IPS-15b (cell line): ENCODE results near the gene SPIRE1.
"Not testable (repeated sequence)": the region's sequence is repeated elsewhere in the genome, so short reads cannot be mapped to it uniquely, and the experiment has no call there.

Source experiments
- H3K27me3 ChIP-seq: one replicate; pipeline ENCODE4 v1.6.1; 2013; ENCODE audit warnings: low read length; ENCODE audit not compliant: control insufficient read depth, insufficient read depth
- H3K36me3 ChIP-seq: one replicate; pipeline ENCODE4 v1.6.1; 2013; ENCODE audit warnings: low read length; ENCODE audit not compliant: control insufficient read depth, insufficient read depth
- H3K4me1 ChIP-seq: one replicate; pipeline ENCODE4 v1.6.1; 2013; ENCODE audit warnings: mild to moderate bottlenecking, low read length; ENCODE audit not compliant: control insufficient read depth, insufficient read depth
- H3K4me3 ChIP-seq: one replicate; pipeline ENCODE4 v1.5.1; 2013; ENCODE audit warnings: low read depth, low read length
- H3K9ac ChIP-seq: one replicate; pipeline ENCODE4 v1.6.1; 2013; ENCODE audit warnings: low read depth, mild to moderate bottlenecking, low read length
- H3K9me3 ChIP-seq: one replicate; pipeline ENCODE4 v1.6.1; 2013; ENCODE audit warnings: mild to moderate bottlenecking, low read length; ENCODE audit not compliant: control insufficient read depth, insufficient read depth

The SPIRE1 gene

DNA sequence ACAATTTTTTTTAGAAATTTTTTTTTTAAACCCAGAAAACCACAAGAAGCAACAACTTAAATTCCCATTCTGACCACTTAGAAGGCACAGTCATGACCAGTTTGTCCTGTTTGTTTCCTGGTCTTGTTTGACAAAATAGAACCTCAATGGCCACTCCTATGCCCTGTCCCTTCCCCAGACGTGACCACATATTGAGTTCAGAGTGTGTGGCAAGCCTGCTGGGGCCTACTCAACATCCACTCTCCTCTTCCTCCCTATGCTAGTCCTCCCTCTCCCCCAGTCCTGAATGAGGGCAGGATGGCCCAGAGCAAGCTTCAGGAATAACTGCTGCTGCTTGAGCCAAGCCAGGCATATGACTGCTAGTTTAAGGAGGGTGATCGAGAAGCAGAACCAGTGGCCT, 160.6 kb downstream of the SPIRE1 start:
- no peaks in the 10 kb centered on the region for H3K36me3 ChIP-seq
- no peaks in the 10 kb centered on the region for H3K27me3 ChIP-seq
- no peak overlapping the region for H3K4me3 ChIP-seq
- no peaks in the 10 kb centered on the region for H3K9me3 ChIP-seq
- H3K4me1 ChIP-seq = no peaks in the 10 kb centered on the region
- H3K9ac ChIP-seq = no peak overlapping the region

DNA sequence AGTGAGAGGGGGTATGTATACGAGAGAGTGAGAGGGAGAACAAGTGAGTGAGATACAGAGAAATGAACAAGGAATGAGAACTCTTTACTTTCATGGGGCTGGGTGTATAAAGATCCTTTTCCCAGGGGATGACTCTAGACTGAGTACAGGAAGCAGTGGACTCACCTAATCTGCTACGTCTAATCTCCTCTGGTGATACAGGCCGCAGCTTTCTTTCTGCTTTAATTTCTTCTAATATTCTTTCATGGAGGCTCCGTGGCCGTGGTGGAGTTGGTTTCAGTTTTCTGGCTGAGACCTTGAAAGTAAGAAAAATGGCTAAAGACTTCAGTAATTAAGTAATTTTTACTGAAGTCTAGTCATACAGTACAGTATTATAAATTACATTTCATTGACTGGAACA, 165.0 kb downstream of the SPIRE1 start:
- Histone ChIP-seq H3K27me3 (no peaks in the 10 kb centered on the region), H3K9ac (no peak overlapping the region), H3K9me3 (no peaks in the 10 kb centered on the region), H3K36me3 (peaks cover 4% of the 10 kb centered on the region), H3K4me3 (no peak overlapping the region), H3K4me1 (no peaks in the 10 kb centered on the region)

DNA sequence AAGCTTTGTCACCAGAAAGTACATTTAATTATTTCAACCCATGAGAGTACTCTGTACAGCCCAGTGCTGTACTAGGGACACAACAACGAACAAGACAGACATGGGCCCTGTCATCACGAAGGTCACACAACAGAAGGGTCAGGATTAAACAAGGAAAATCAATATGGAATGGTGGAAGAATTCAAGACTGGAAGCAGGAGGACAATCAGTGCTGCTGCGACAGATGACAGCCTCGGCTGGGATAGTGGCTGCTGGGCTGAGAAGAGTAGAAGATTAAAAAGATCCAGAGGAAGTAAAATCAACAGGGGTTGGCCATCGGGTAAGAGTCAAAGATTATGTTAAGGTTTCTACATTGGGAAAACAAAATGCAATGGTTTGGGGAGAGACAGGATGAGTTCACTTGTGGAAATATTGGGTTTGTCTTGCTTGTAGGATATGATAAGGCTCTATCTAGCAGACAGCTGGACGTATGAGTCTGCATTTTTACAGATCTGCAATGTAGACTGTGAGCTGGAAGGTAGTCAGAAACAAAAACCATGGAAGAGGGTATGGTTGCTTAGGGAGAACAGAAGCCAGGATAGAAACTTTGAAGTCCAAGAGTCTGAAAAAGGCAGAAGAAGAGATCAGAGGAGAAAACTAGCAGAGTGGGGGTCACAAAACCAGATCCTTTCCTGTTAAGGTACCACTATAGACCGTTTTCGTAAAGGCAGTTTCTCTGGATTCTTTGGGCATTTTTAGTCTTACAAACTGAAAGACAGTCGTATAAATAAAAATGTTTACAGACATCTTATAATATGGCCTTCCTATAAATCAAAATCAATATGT, 166.1 kb downstream of the SPIRE1 start:
- Histone ChIP-seq H3K27me3 (no peaks in the 10 kb centered on the region), H3K36me3 (peaks cover 4% of the 10 kb centered on the region), H3K9me3 (no peaks in the 10 kb centered on the region), H3K4me3 (no peak overlapping the region), H3K4me1 (no peaks in the 10 kb centered on the region), H3K9ac (no peak overlapping the region)

DNA sequence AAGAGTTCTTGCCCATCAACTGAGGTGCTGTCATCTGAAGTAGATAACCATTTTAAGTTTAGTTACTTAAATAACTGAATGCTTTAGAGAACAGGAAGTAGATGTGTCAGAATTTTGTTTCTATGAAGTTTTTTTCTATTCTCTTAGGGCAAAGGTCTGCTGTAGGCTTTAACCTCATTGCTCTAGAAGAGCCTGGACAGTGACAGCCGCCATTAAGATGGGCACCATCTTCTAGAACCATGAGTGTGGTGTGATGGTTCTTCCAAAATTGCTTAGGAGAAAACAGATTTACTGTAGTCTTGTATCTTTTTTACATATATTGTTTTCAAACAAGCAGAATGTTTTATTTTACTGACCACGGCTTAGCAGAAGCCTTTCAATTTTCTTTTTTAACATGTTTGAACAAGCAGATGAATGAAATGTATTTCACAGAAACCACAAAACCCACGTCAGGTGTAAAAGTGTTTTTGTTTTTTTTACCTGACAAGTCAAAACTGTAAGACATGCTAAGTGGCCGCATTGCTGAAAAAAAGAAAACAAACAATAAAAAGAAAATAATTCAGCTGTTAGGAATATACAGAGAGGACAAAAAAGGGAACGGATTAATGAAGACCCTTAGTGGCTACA, 172.3 kb downstream of the SPIRE1 start:
- Histone ChIP-seq H3K36me3 (no peaks in the 10 kb centered on the region), H3K4me1 (no peaks in the 10 kb centered on the region), H3K9me3 (no peaks in the 10 kb centered on the region), H3K4me3 (no peak overlapping the region), H3K9ac (no peak overlapping the region), H3K27me3 (no peaks in the 10 kb centered on the region)

DNA sequence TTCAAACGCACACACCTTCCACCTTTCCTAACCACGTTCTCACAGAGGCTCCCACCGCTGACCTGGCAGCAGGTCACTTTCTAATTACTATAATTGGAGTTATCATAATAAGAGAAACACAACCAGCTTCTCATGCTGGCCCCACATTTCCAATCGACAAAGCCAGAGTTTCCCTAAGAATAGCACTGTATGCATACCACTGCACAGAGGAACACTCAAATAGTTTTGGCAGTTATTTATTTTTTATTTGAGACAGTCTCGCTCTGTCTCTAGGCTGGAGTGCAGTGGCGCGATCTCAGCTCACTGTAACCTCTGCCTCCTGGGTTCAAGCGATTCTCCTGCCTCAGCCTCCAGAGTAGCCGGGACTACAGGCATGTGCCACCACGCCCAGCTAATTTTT, 176.0 kb downstream of the SPIRE1 start:
- not testable (repeated sequence) for H3K9ac ChIP-seq, H3K4me1 ChIP-seq, H3K9me3 ChIP-seq, H3K4me3 ChIP-seq, H3K27me3 ChIP-seq, H3K36me3 ChIP-seq

DNA sequence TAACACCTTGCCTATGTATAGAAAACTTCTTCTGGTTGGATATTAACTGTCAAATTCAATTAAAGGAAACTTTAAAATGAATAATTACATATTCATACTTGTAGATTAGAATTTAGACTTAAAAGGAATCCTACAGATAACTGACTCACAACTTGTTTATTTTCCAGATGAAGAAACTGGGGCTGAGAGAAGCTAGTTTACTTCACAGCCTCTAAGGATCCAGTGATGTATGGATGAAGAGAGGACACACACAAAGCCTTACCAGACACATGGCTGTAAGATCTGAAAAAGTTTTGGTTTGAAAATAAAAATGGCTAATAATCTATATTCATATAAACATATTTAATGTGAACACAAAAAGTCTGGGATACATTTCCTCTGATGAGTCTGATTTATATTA, 177.9 kb downstream of the SPIRE1 start:
- Histone ChIP-seq H3K36me3 (peaks cover 2% of the 10 kb centered on the region), H3K9me3 (no peaks in the 10 kb centered on the region), H3K27me3 (no peaks in the 10 kb centered on the region), H3K9ac (no peak overlapping the region), H3K4me1 (no peaks in the 10 kb centered on the region), H3K4me3 (no peak overlapping the region)

DNA sequence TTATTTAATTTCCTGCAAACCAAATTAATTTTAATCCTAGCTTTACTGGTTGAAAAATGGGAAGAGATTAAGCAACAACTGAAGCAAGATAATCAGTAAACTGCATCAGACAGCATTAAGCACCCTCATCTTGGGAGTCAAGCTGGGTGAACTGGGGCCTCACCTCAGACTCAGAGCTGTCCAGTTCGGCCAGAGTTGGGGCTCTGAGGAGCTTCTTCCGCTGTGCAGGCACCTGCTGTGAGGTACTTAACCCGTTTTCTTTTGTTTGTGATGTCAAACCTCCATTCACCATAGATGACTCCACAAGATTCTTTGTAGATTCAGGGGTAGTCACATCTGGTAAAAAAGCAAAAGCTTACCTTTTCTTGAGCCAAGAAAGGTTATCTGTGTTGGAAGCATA, 178.4 kb downstream of the SPIRE1 start:
- Histone ChIP-seq H3K27me3 (no peaks in the 10 kb centered on the region), H3K4me3 (no peak overlapping the region), H3K9ac (no peak overlapping the region), H3K36me3 (peaks cover 2% of the 10 kb centered on the region), H3K9me3 (no peaks in the 10 kb centered on the region), H3K4me1 (no peaks in the 10 kb centered on the region)

DNA sequence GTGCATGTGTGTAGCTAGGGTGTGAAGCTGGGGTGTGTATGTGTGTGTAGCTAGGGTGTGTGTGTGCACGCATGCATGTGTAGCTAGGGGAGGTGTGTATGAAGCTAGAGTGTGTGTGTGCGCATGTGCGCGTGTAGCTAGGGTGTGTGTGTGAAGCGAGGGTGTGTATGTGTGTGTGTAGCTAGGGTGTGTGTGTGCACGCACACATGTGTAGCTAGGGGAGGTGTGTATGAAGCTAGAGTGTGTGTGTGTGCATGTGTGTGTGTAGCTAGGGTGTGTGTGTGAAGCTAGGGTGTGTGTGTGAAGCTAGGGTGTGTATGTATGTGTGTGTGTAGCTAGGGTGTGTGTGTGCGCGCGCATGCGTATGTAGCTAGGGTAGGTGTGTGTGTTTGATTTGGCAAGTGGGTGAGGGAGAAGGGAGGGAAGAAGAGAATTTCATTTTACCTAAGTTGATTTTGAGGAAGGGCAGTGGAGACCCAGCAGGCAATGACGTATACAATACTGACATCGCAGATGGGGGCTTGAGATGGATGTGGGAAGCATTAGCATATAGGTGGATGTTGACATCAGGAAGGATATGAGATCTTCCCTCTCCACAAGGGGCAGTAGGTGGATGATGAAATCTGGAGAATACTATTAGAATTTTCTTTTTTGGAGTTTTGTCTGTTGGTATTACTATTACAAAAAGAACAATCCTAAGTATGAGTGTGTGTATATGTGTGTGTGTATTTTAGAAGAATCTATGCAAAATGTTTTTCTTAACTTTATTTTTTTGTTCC, 179.4 kb downstream of the SPIRE1 start:
- Histone ChIP-seq H3K27me3 (no peaks in the 10 kb centered on the region), H3K36me3 (peaks cover 2% of the 10 kb centered on the region), H3K4me1 (no peaks in the 10 kb centered on the region), H3K4me3 (no peak overlapping the region), H3K9me3 (no peaks in the 10 kb centered on the region), H3K9ac (no peak overlapping the region)

DNA sequence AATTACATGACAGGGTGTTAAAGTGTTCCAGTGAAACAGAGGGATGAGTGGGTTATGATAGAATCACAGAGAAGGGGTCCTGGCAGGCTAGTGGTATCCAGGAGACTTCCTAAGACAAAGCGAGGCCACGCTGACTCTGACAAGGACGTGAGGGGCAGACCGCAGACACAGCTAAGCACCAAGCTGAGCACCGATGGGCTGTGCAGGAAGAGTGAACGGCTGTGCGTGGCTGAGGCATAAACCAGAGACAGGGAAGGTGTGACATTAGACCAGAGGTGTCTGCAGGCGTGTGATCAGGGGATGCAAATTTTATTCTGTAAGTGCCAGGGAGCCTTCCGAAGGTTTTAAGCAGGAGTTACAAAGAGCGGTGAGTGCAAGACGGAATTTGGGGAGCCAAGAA, 180.3 kb downstream of the SPIRE1 start:
- no peak overlapping the region for H3K9ac ChIP-seq
- no peaks in the 10 kb centered on the region for H3K9me3 ChIP-seq
- no peaks in the 10 kb centered on the region for H3K27me3 ChIP-seq
- H3K4me3 ChIP-seq = no peak overlapping the region
- no peaks in the 10 kb centered on the region for H3K4me1 ChIP-seq
- H3K36me3 ChIP-seq = peaks cover 2% of the 10 kb centered on the region

DNA sequence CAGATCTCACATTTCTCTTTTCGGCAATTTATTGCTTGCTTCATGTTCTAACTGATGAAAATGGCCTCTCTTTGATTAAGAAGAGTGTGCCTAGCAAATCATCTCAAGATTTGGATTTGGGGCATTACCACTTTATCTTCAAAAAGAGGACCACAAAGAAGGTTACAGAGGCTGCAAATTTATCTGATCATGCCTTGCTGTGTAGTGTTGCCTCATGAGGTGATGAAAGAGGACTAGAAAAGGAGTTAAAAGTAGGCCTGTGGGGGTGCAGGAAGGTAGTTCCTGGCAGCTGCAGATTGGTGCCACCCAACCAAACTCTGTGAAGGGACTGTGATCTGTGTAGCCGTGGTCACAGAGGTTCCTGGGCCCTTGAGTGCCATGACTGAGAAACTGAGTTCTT, 181.0 kb downstream of the SPIRE1 start:
- no peaks in the 10 kb centered on the region for H3K9me3 ChIP-seq
- peaks cover 2% of the 10 kb centered on the region for H3K36me3 ChIP-seq
- no peak overlapping the region for H3K9ac ChIP-seq
- no peaks in the 10 kb centered on the region for H3K4me1 ChIP-seq
- no peak overlapping the region for H3K4me3 ChIP-seq
- no peaks in the 10 kb centered on the region for H3K27me3 ChIP-seq

DNA sequence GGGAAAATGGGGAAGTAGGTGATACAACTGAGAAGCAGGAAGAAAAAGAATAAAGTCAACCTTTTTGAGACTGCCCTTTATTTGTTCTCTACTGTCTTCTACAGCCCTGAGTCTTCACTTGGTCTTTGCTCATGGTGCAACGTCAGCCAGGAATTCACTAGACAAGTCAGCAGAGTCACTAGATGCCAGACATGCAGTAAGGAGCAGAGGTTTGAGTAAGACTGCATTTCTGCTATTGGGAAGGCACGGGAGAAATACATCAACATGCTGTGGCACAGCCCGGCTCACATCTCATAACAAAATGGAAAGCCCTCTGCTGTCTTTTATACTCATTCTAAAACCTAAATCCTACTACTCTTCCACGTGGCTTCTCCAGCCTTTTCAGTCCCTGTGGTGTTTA, 183.0 kb downstream of the SPIRE1 start:
- H3K27me3 ChIP-seq = no peaks in the 10 kb centered on the region
- H3K36me3 ChIP-seq = peaks cover 2% of the 10 kb centered on the region
- H3K4me1 ChIP-seq = no peaks in the 10 kb centered on the region
- no peak overlapping the region for H3K9ac ChIP-seq
- H3K9me3 ChIP-seq = no peaks in the 10 kb centered on the region
- no peak overlapping the region for H3K4me3 ChIP-seq

DNA sequence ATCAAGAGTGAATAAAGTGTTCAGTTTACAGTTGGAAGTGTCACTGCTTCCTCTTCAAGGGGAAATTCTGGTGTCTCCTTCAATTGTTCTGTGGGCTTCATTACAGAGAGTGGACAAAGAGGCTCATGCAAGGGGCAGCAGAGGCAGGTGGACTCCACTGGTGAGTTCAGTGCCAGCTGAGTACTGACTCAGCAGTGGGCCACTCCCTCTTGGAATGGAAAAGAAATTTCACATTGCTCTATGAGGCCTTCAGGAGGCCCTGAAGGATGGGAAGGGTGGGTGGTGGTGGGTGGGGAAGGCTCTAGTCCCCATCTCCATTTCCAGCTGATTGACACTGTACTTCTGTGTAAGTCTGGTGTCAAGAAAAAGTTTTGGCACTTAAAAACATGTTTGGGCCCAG, 183.8 kb downstream of the SPIRE1 start:
- peaks cover 2% of the 10 kb centered on the region for H3K36me3 ChIP-seq
- no peak overlapping the region for H3K9ac ChIP-seq
- H3K4me1 ChIP-seq = no peaks in the 10 kb centered on the region
- H3K27me3 ChIP-seq = no peaks in the 10 kb centered on the region
- no peak overlapping the region for H3K4me3 ChIP-seq
- no peaks in the 10 kb centered on the region for H3K9me3 ChIP-seq
